Activated naive CD8-positive, alpha-beta T cell treated with anti-CD3 and anti-CD28 coated beads, Interleukin-2, amount 50 U/mL, for 24 hours (primary cell): Measurements from ENCODE around the gene CYP4X1.
A peak's percentile ranks its signal among the peaks of the same experiment; 100 is the strongest.
"Not testable (repeated sequence)": the region's sequence is repeated elsewhere in the genome, so short reads cannot be mapped to it uniquely, and the experiment has no call there.

Experiments
- ATAC-seq: fragments of 150-1000 bp; cut with Tn5 transposase; one replicate; pipeline ENCODE4 v1.10.0; 2021
- DNase-seq: peaks from one replicate; pipeline ENCODE4 v3.0.0; 2021
- H3K27ac Mint-ChIP-seq: one replicate; pipeline ENCODE4 v1.8.0; 2021; ENCODE audit warnings: mild to moderate bottlenecking, mixed read lengths
- H3K27me3 Mint-ChIP-seq: one replicate; pipeline ENCODE4 v1.8.0; 2021; ENCODE audit warnings: mixed read lengths
- H3K36me3 Mint-ChIP-seq: one replicate; pipeline ENCODE4 v1.8.0; 2021; ENCODE audit warnings: low read depth, mixed read lengths
- H3K4me1 Mint-ChIP-seq: one replicate; pipeline ENCODE4 v1.8.0; 2021; ENCODE audit warnings: mixed read lengths
- H3K4me3 Mint-ChIP-seq: one replicate; pipeline ENCODE4 v1.8.0; 2021; ENCODE audit warnings: mild to moderate bottlenecking, moderate library complexity, mixed read lengths
- H3K9me3 Mint-ChIP-seq: one replicate; pipeline ENCODE4 v1.8.0; 2021; ENCODE audit warnings: mixed read lengths

CYP4X1 gene

GRCh38 chr1:47030170-47030805 lies 6.8 kb downstream of the CYP4X1 start:
- Mint-ChIP-seq H3K4me1 (no peaks in the 10 kb centered on the region), H3K27me3 (peaks cover 16% of the 10 kb centered on the region), H3K9me3 (no peaks in the 10 kb centered on the region), H3K27ac (no peak overlapping the region), H3K4me3 (no peak overlapping the region), H3K36me3 (no peaks in the 10 kb centered on the region)
- no peak for DNase-seq
- no peak for ATAC-seq

GRCh38 chr1:47031059-47031458 lies 7.6 kb downstream of the CYP4X1 start:
- DNase-seq (no peak), ATAC-seq (no peak)
- Mint-ChIP-seq H3K9me3 (no peaks in the 10 kb centered on the region), H3K4me1 (no peaks in the 10 kb centered on the region), H3K27ac (no peak overlapping the region), H3K27me3 (peaks cover 17% of the 10 kb centered on the region), H3K4me3 (no peak overlapping the region), H3K36me3 (no peaks in the 10 kb centered on the region)

- Mint-ChIP-seq H3K9me3 (no peaks in the 10 kb centered on the region), H3K4me1 (no peaks in the 10 kb centered on the region), H3K27me3 (peaks cover 17% of the 10 kb centered on the region), H3K36me3 (no peaks in the 10 kb centered on the region), H3K4me3 (no peak overlapping the region), H3K27ac (no peak overlapping the region)
- DNase-seq (no peak), ATAC-seq (no peak)
These were observed 8.1 kb downstream of the CYP4X1 start for GRCh38 chr1:47031585-47031984.

- Mint-ChIP-seq H3K4me1 (no peaks in the 10 kb centered on the region), H3K4me3 (no peak overlapping the region), H3K36me3 (no peaks in the 10 kb centered on the region), H3K27ac (no peak overlapping the region), H3K27me3 (peaks cover 18% of the 10 kb centered on the region), H3K9me3 (no peaks in the 10 kb centered on the region)
- no peak for DNase-seq
- ATAC-seq = no peak
These were observed 13.3 kb downstream of the CYP4X1 start for GRCh38 chr1:47036764-47037163.

- Mint-ChIP-seq H3K36me3 (no peaks in the 10 kb centered on the region), H3K27ac (no peak overlapping the region), H3K4me1 (no peaks in the 10 kb centered on the region), H3K4me3 (no peak overlapping the region), H3K9me3 (peaks cover 4% of the 10 kb centered on the region), H3K27me3 (peaks cover 26% of the 10 kb centered on the region)
- DNase-seq = no peak
- ATAC-seq = no peak
These were observed 35.9 kb downstream of the CYP4X1 start for GRCh38 chr1:47059376-47059775.

GRCh38 chr1:47067097-47067594 lies 43.7 kb downstream of the CYP4X1 start, which contains the start of gene CYP4Z1:
CYP4Z1 (plus strand) TSS chr1:47067231; CDS start chr1:47067491, 260 bp downstream.
- Mint-ChIP-seq H3K27ac (no peak within 1 kb of the TSS), H3K4me3 (no peak within 1 kb of the TSS)

GRCh38 chr1:47069080-47069479 lies 45.6 kb downstream of the CYP4X1 start:
- H3K36me3 Mint-ChIP-seq, H3K4me1 Mint-ChIP-seq, H3K27me3 Mint-ChIP-seq, H3K4me3 Mint-ChIP-seq, H3K9me3 Mint-ChIP-seq, H3K27ac Mint-ChIP-seq, ATAC-seq, DNase-seq: not testable (repeated sequence)

More at GRCh38 chr1:47067097-47067594, 43.7 kb downstream of the CYP4X1 start, which contains the start of gene CYP4Z1:
- peaks cover 8% of the 10 kb centered on the region for H3K27me3 Mint-ChIP-seq
- ATAC-seq = no peak
- no peaks in the 10 kb centered on the region for H3K4me1 Mint-ChIP-seq
- no peak for DNase-seq
- no peaks in the 10 kb centered on the region for H3K9me3 Mint-ChIP-seq
- no peaks in the 10 kb centered on the region for H3K36me3 Mint-ChIP-seq

GRCh38 chr1:47069509-47069908 lies 46.0 kb downstream of the CYP4X1 start:
- H3K9me3 Mint-ChIP-seq, ATAC-seq: not testable (repeated sequence)

GRCh38 chr1:47089356-47089755 lies 65.9 kb downstream of the CYP4X1 start:
- ATAC-seq, H3K27ac Mint-ChIP-seq, H3K4me3 Mint-ChIP-seq, H3K4me1 Mint-ChIP-seq, H3K27me3 Mint-ChIP-seq, H3K36me3 Mint-ChIP-seq, H3K9me3 Mint-ChIP-seq: not testable (repeated sequence)
- DNase-seq = peak; percentile 28

More at GRCh38 chr1:47069509-47069908, 46.0 kb downstream of the CYP4X1 start:
- not testable (repeated sequence) for H3K27ac Mint-ChIP-seq, H3K4me3 Mint-ChIP-seq, H3K27me3 Mint-ChIP-seq, H3K36me3 Mint-ChIP-seq, DNase-seq, H3K4me1 Mint-ChIP-seq

- H3K27ac Mint-ChIP-seq, H3K4me3 Mint-ChIP-seq: not testable (repeated sequence)
These were observed 68.0 kb downstream of the CYP4X1 start for GRCh38 chr1:47091476-47091875.

More at GRCh38 chr1:47091476-47091875, 68.0 kb downstream of the CYP4X1 start:
- DNase-seq, H3K27me3 Mint-ChIP-seq, H3K4me1 Mint-ChIP-seq, ATAC-seq, H3K9me3 Mint-ChIP-seq, H3K36me3 Mint-ChIP-seq: not testable (repeated sequence)
